CD14-positive monocyte (primary cell): ENCODE measurements around the gene CABP1. TPM values are rescaled to one million over a fixed set of nuclear protein-coding genes. Genes with fewer than 3 reads are reported as not detected.

Source experiments
- DNase-seq, 3 donors: peaks; one replicate each; pipeline ENCODE4 v3.0.0-alpha.2; 2011 to 2022
- H2AFZ ChIP-seq: 2 replicates; pipeline ENCODE4 v1.6.0; 2012; ENCODE audit warnings: mild to moderate bottlenecking, low read depth, low read length, inconsistent platforms; ENCODE audit not compliant: insufficient read depth, poor library complexity, severe bottlenecking
- H3K27ac ChIP-seq, 2 donors: 1 replicate in 1 of 2; 2 replicates in 1 of 2; pipeline ENCODE4 v1.5.1; 2012 to 2013; ENCODE audit warnings: low read length in 2 of 2, control low read depth in 1 of 2, inconsistent platforms in 1 of 2, low read depth in 1 of 2, mild to moderate bottlenecking in 1 of 2
- H3K27me3 ChIP-seq, 2 donors: one replicate each; pipeline versions ENCODE4 v1.6.0 to v1.6.1; 2011 to 2013; ENCODE audit warnings: low read length in 2 of 2; ENCODE audit not compliant: control insufficient read depth in 2 of 2, insufficient read depth in 2 of 2
- H3K36me3 ChIP-seq, 2 donors: replicated peaks in 1 of 2; 1 replicate in 1 of 2; 2 replicates in 1 of 2; pipeline versions ENCODE4 v1.5.1 to v1.6.1; 2012 to 2013; ENCODE audit warnings: low read length in 2 of 2, control low read depth in 1 of 2, inconsistent platforms in 1 of 2, mild to moderate bottlenecking in 1 of 2; ENCODE audit not compliant: insufficient read depth in 2 of 2, control insufficient read depth in 1 of 2
- H3K4me1 ChIP-seq, 2 donors: 1 replicate in 1 of 2; 2 replicates in 1 of 2; pipeline versions ENCODE4 v1.5.1 to v1.6.1; 2012 to 2013; ENCODE audit warnings: low read length in 2 of 2, control low read depth in 1 of 2, inconsistent platforms in 1 of 2, mild to moderate bottlenecking in 1 of 2, moderate library complexity in 1 of 2; ENCODE audit not compliant: insufficient read depth in 2 of 2, control insufficient read depth in 1 of 2
- H3K4me2 ChIP-seq: replicated peaks from 2 replicates; pipeline ENCODE3; 2012; ENCODE audit warnings: low read length, moderate library complexity, mild to moderate bottlenecking; ENCODE audit not compliant: poor library complexity, severe bottlenecking; ENCODE audit errors: extremely low read depth
- H3K4me3 ChIP-seq, 3 experiments: fragments of 200-600 bp in 1 of 3; sonication (generic) in 1 of 3; replicated peaks in 1 of 3; 1 replicate in 2 of 3; 2 replicates in 1 of 3; pipeline ENCODE4 v1.5.1; 2011 to 2013; ENCODE audit warnings: low read length in 3 of 3, mild to moderate bottlenecking in 3 of 3, control low read depth in 2 of 3, low read depth in 2 of 3, inconsistent platforms in 1 of 3, moderate library complexity in 1 of 3
- H3K79me2 ChIP-seq: 2 replicates; pipeline ENCODE4 v1.6.0; 2012; ENCODE audit warnings: mild to moderate bottlenecking, control low read depth, inconsistent platforms, low read length, moderate library complexity; ENCODE audit not compliant: insufficient read depth
- H3K9ac ChIP-seq: 2 replicates; pipeline ENCODE4 v1.6.0; 2017; ENCODE audit warnings: low read length, mild to moderate bottlenecking; ENCODE audit not compliant: insufficient read depth, poor library complexity, severe bottlenecking
- H3K9me3 ChIP-seq, 2 donors: replicated peaks in 1 of 2; 1 replicate in 1 of 2; 2 replicates in 1 of 2; pipeline versions ENCODE4 v1.5.1 to v1.6.1; 2012 to 2013; ENCODE audit warnings: low read length in 2 of 2, control low read depth in 1 of 2; ENCODE audit not compliant: control insufficient read depth in 1 of 2, insufficient read depth in 1 of 2
- H4K20me1 ChIP-seq: 2 replicates; pipeline ENCODE4 v1.6.0; 2012; ENCODE audit warnings: mild to moderate bottlenecking, low read length, control low read depth, moderate library complexity; ENCODE audit not compliant: insufficient read depth
- H3K27ac Mint-ChIP-seq, 7 donors: one replicate each; pipeline ENCODE4 v1.8.0; 2020; ENCODE audit warnings: mild to moderate bottlenecking in 7 of 7, mixed read lengths in 7 of 7, moderate library complexity in 6 of 7, inconsistent platforms in 2 of 7
- H3K27me3 Mint-ChIP-seq, 3 donors: one replicate each; pipeline ENCODE4 v1.8.0; 2021 to 2022; ENCODE audit warnings: low read depth in 3 of 3, mild to moderate bottlenecking in 3 of 3, mixed read lengths in 3 of 3, moderate library complexity in 3 of 3, inconsistent platforms in 1 of 3
- H3K36me3 Mint-ChIP-seq, 2 donors: one replicate each; pipeline ENCODE4 v1.8.0; 2020; ENCODE audit warnings: mixed read lengths in 2 of 2, inconsistent platforms in 1 of 2, mild to moderate bottlenecking in 1 of 2
- H3K4me1 Mint-ChIP-seq: one replicate; pipeline ENCODE4 v1.8.0; 2020; ENCODE audit warnings: mild to moderate bottlenecking, mixed read lengths
- H3K4me3 Mint-ChIP-seq, 2 donors: one replicate each; pipeline ENCODE4 v1.8.0; 2020; ENCODE audit warnings: mild to moderate bottlenecking in 2 of 2, mixed read lengths in 2 of 2, moderate library complexity in 1 of 2
- H3K9me3 Mint-ChIP-seq, 7 donors: one replicate each; pipeline ENCODE4 v1.8.0; 2020 to 2022; ENCODE audit warnings: mixed read lengths in 7 of 7, mild to moderate bottlenecking in 6 of 7, moderate library complexity in 6 of 7, inconsistent platforms in 2 of 7
- WGBS: methylation state at CpG from one replicate; pipeline ENCODE4 v1.1.5; 2013; ENCODE audit warnings: missing lambda C conversion rate; ENCODE audit not compliant: insufficient coverage; 5-methylcytosine and 5-hydroxymethylcytosine counted together
- intact Hi-C, 2 donors: fragments of 100-400 bp; cut with micrococcal nuclease; formaldehyde crosslinking; loops; one replicate each; pipeline versions ENCODE4 v1.15.0 to v1.15.1; 2023
- polyA plus RNA-seq, 3 donors: library from polyadenylated mRNA; depleted of rRNA in 1 of 3; unstranded in 2 of 3; stranded (reverse) in 1 of 3; fragments of 300-500 nt in 2 of 3; fragments of >200 nt in 1 of 3; fragmentation: Illumina TruSeq in 2 of 3; gene quantifications; 1 replicate in 2 of 3; 2 replicates in 1 of 3; pipeline ENCODE4 v1.2.3, GENCODE V29; 2012 to 2021
- TF ChIP-seq, protein P1 (sequence below): fragments of 200-600 bp; IDR thresholded peaks from one replicate; pipeline ENCODE4 v1.8.0; 2022; ENCODE audit warnings: antibody characterized with exemption, mild to moderate bottlenecking

The CABP1 gene
- polyA plus RNA-seq, 3 donors = 0.19 to 0.43 TPM; not detected in 1

DNA sequence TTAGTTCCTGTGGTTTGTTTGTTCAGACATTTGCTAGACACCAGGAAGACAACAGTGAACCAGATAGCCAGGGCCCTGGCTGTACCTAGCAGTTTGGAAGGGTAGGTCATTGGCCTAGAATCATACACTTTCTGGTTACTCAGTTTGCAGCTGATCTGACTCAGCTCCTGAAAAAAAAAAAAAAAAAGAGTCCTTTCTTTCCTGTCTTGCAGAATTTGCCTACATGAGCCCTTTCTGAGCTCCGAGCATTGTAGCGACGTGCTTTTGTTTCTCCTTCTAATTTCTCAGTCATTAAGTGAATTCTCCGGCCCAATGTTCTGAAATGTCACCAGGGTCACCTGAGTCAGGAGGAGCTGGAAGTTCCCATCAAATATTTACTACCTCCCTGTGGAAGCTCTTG, 2.4 kb downstream of the CABP1 start:
- H3K27ac ChIP-seq = no peak overlapping the region
- H3K4me1 ChIP-seq = peaks cover 10 to 19% of the 10 kb centered on the region in 2 donors
- H3K4me3 ChIP-seq = no peak overlapping the region
- intact Hi-C loops = loop anchor here (5.0 to 10.0 kb wide), 3 partner anchors 329 to 462 kb away; partner anchors contain the start of gene HNF1A (in 1 of the 2)
- H4K20me1 ChIP-seq = no peaks in the 10 kb centered on the region
- peak overlapping the region in 1 of 2 donors; percentile 90 for H3K4me3 Mint-ChIP-seq
- peaks cover 63 to 73% (median 71%) of the 10 kb centered on the region in 3 donors for H3K27me3 Mint-ChIP-seq
- H3K79me2 ChIP-seq = no peaks in the 10 kb centered on the region
- peaks cover 13% of the 10 kb centered on the region for H3K4me1 Mint-ChIP-seq
- DNase-seq = no peak
- H3K4me2 ChIP-seq = no peak overlapping the region
- peaks cover 0 to 11% of the 10 kb centered on the region in 2 donors for H3K36me3 Mint-ChIP-seq
- 96% methylated on average over 4 of the region's 4 CpGs for WGBS
- TF ChIP-seq, protein P1, sequence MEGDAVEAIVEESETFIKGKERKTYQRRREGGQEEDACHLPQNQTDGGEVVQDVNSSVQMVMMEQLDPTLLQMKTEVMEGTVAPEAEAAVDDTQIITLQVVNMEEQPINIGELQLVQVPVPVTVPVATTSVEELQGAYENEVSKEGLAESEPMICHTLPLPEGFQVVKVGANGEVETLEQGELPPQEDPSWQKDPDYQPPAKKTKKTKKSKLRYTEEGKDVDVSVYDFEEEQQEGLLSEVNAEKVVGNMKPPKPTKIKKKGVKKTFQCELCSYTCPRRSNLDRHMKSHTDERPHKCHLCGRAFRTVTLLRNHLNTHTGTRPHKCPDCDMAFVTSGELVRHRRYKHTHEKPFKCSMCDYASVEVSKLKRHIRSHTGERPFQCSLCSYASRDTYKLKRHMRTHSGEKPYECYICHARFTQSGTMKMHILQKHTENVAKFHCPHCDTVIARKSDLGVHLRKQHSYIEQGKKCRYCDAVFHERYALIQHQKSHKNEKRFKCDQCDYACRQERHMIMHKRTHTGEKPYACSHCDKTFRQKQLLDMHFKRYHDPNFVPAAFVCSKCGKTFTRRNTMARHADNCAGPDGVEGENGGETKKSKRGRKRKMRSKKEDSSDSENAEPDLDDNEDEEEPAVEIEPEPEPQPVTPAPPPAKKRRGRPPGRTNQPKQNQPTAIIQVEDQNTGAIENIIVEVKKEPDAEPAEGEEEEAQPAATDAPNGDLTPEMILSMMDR = no peak
- H2AFZ ChIP-seq = no peak overlapping the region
- H3K9me3 ChIP-seq = peaks cover 5 to 23% of the 10 kb centered on the region in 2 donors
- peaks cover 0 to 15% (median 5%) of the 10 kb centered on the region in 7 donors for H3K9me3 Mint-ChIP-seq
- H3K27ac Mint-ChIP-seq = no peak overlapping the region
- no peak overlapping the region for H3K9ac ChIP-seq
- peaks cover 42 to 70% of the 10 kb centered on the region in 2 donors for H3K27me3 ChIP-seq
- no peaks in the 10 kb centered on the region for H3K36me3 ChIP-seq

DNA sequence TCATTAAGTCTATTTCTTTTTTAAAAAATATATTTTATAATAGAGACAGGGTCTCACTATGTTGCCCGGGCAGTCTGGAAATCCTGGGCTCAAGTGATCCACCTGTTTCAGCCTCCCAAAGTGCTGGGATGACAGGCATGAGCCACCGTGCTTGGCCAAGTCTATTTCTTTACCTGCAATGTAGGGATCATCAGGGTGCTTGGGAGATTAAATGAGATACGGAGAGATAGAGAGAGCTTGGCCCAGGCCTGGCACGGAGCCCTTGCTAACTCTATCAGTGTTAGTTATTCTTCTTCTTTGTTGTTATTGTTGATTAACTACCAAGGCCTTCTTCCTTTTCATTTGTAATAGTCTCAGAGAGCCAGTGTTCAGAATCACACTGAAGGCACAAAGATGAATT, 3.1 kb downstream of the CABP1 start:
- Mint-ChIP-seq H3K27me3 (peaks cover 64 to 71% (median 70%) of the 10 kb centered on the region in 3 donors), H3K4me3 (peak overlapping the region in 1 of 2 donors; percentile 40), H3K36me3 (peaks cover 0 to 11% of the 10 kb centered on the region in 2 donors), H3K27ac (no peak overlapping the region), H3K4me1 (peaks cover 13% of the 10 kb centered on the region), H3K9me3 (peaks cover 0 to 15% (median 5%) of the 10 kb centered on the region in 7 donors)
- no peak for DNase-seq
- Histone ChIP-seq H3K27ac (no peak overlapping the region), H3K4me2 (no peak overlapping the region), H2AFZ (no peak overlapping the region), H3K36me3 (no peaks in the 10 kb centered on the region), H4K20me1 (no peaks in the 10 kb centered on the region), H3K4me3 (no peak overlapping the region), H3K79me2 (no peaks in the 10 kb centered on the region), H3K9ac (no peak overlapping the region), H3K4me1 (peaks cover 10 to 19% of the 10 kb centered on the region in 2 donors), H3K9me3 (peaks cover 5 to 23% of the 10 kb centered on the region in 2 donors), H3K27me3 (peaks cover 42 to 66% of the 10 kb centered on the region in 2 donors)
- TF ChIP-seq, protein P1 = no peak
- WGBS = 100% methylated on average over 1 of the region's 4 CpGs
- intact Hi-C loops = loop anchor here (5.0 to 10.0 kb wide), 3 partner anchors 329 to 461 kb away; partner anchors contain the start of gene HNF1A (in 1 of the 2)
